K562 (cell line): ENCODE results near the gene RPH3AL. TPM values are rescaled to one million over a fixed set of nuclear protein-coding genes. Genes with fewer than 3 reads are reported as not detected.

ENCODE experiments used
- ATAC-seq: fragments of 200-7000 bp; cut with Tn5 transposase; 3 replicates; pipeline ENCODE4 v1.9.1; 2020; ENCODE audit warnings: moderate library complexity
- BruUV-seq: library from RNA; stranded (reverse); fragments of 400-500 nt; replicated peaks from 2 replicates; lab custom pipeline; 2021; lab: Mats Ljungman, UMichigan
- CTCF ChIA-PET: fragments of 300-600 bp; formaldehyde crosslinking; extraction: SDS; loops from one replicate; lab custom pipeline; 2021; ENCODE audit warnings: low intra/inter-chr PET ratio; lab: Yijun Ruan, JAX
- POLR2A ChIA-PET: fragments of 300-600, 350-650 bp; sonication (Branson Sonifier 250); formaldehyde crosslinking; extraction: SDS; loops from one replicate; lab custom pipeline; 2021; ENCODE audit warnings: antibody characterized with exemption, inconsistent platforms; lab: Yijun Ruan, JAX
- DNase-seq, 4 experiments: peaks; one replicate each; pipeline versions ENCODE4 v3.0.0 to v3.0.0-alpha.2; 2011 to 2018; ENCODE audit warnings: low spot score in 3 of 4, mixed read lengths in 3 of 4; ENCODE audit errors: extremely low read depth in 1 of 4
- FAIRE-seq: peaks from 2 replicates; lab custom pipeline; 2011; peaks lifted over from hg19 to GRCh38; lab: Jason Lieb, UNC
- H2AFZ ChIP-seq: 2 replicates; pipeline ENCODE4 v1.6.0; 2011; ENCODE audit warnings: low read depth, low read length, control low read depth, inconsistent platforms
- H3K27ac ChIP-seq: fragments of 200-600 bp; 3 replicates; pipeline ENCODE4 v1.8.0; 2011; ENCODE audit warnings: low read depth, mild to moderate bottlenecking, control low read depth, inconsistent platforms, low read length, moderate library complexity, mixed read lengths; ENCODE audit errors: extremely low read depth
- H3K27me3 ChIP-seq, 2 experiments: fragments of 300-600 bp in 1 of 2; 2 replicates in 1 of 2; 3 replicates in 1 of 2; pipeline versions ENCODE4 v1.6.0 to v1.8.0; 2011; ENCODE audit warnings: inconsistent platforms in 2 of 2, low read length in 2 of 2, mild to moderate bottlenecking in 1 of 2, mixed read lengths in 1 of 2, moderate library complexity in 1 of 2; ENCODE audit not compliant: control insufficient read depth in 2 of 2, insufficient read depth in 2 of 2
- H3K36me3 ChIP-seq: fragments of 300-600 bp; 3 replicates; pipeline ENCODE4 v1.8.0; 2011; ENCODE audit warnings: mild to moderate bottlenecking, low read length, inconsistent platforms; ENCODE audit not compliant: control insufficient read depth, insufficient read depth
- H3K4me1 ChIP-seq, 2 experiments: fragments of 200-600 bp in 1 of 2; replicated peaks in 1 of 2; 2 replicates in 1 of 2; 3 replicates in 1 of 2; pipeline versions ENCODE4 v1.5.1 to v1.8.0; 2011; ENCODE audit warnings: inconsistent platforms in 2 of 2, low read length in 2 of 2, mild to moderate bottlenecking in 1 of 2, mixed read lengths in 1 of 2, moderate library complexity in 1 of 2; ENCODE audit not compliant: control insufficient read depth in 2 of 2, insufficient read depth in 2 of 2
- H3K4me2 ChIP-seq: 2 replicates; pipeline ENCODE4 v1.6.1; 2011; ENCODE audit warnings: low read length, control low read depth, inconsistent platforms, mixed read lengths; ENCODE audit not compliant: insufficient read depth
- H3K4me3 ChIP-seq: fragments of 200-600 bp; sonication (generic), shearing (Covaris generic); 2 replicates; pipeline ENCODE4 v1.5.1; 2016; ENCODE audit warnings: control low read depth, inconsistent platforms
- H3K79me2 ChIP-seq: fragments of 200-600 bp; 3 replicates; pipeline ENCODE4 v1.8.0; 2011; ENCODE audit warnings: low read length, inconsistent platforms; ENCODE audit not compliant: control insufficient read depth, insufficient read depth
- H3K9ac ChIP-seq, 2 experiments: 2 replicates each; pipeline versions ENCODE4 v1.6.0 to v1.6.1; 2011; ENCODE audit warnings: low read depth in 2 of 2, low read length in 2 of 2, control low read depth in 1 of 2, inconsistent platforms in 1 of 2, mild to moderate bottlenecking in 1 of 2, mixed read lengths in 1 of 2; ENCODE audit not compliant: insufficient read depth in 1 of 2
- H3K9me1 ChIP-seq: one replicate; pipeline ENCODE4 v1.6.0; 2011; ENCODE audit warnings: inconsistent platforms, mild to moderate bottlenecking, low read length, moderate library complexity; ENCODE audit not compliant: control insufficient read depth, insufficient read depth
- H3K9me3 ChIP-seq: replicated peaks from 2 replicates; pipeline ENCODE4 v1.5.1; 2011; ENCODE audit warnings: low read depth, low read length, inconsistent platforms; ENCODE audit not compliant: control insufficient read depth, insufficient read depth
- H4K20me1 ChIP-seq: replicated peaks from 2 replicates; pipeline ENCODE4 v1.6.1; 2011; ENCODE audit warnings: low read length, inconsistent platforms, mixed read lengths; ENCODE audit not compliant: control insufficient read depth, insufficient read depth
- GMEB1 ChIP-seq: fragments of 250-450 bp; sonication (Bioruptor Pico); IDR thresholded peaks from 2 replicates; pipeline ENCODE4 v1.4.0; 2020; ENCODE audit warnings: mild to moderate bottlenecking
- NFXL1 ChIP-seq: fragments of 450-650 bp; formaldehyde crosslinking; IDR thresholded peaks from 2 replicates; pipeline ENCODE4 v1.4.0; 2021; ENCODE audit warnings: mild to moderate bottlenecking
- SAP30 ChIP-seq: fragments of 200-600 bp; sonication (generic); IDR thresholded peaks from 2 replicates; pipeline ENCODE4 v1.6.1; 2012; ENCODE audit warnings: borderline replicate concordance, low read depth, mild to moderate bottlenecking, moderate library complexity, low read length, control low read depth, inconsistent platforms; ENCODE audit not compliant: insufficient read depth, poor library complexity, severe bottlenecking
- SRSF7 ChIP-seq: fragments of 200-400 bp; formaldehyde crosslinking; optimal IDR thresholded peaks from 2 replicates; pipeline ENCODE3; 2017; ENCODE audit warnings: mild to moderate bottlenecking, low read depth, low read length
- ZKSCAN3 ChIP-seq: fragments of 250-450 bp; sonication (Bioruptor Pico); IDR thresholded peaks from 2 replicates; pipeline ENCODE4 v1.4.0; 2020
- whole genome bisulfite sequencing: fragments of 100-300 bp; shearing (Covaris generic); methylation state at CpG from one replicate; pipeline ENCODE4 v1.1.6; 2016; ENCODE audit warnings: low coverage, mixed read lengths; ENCODE audit not compliant: insufficient coverage; ENCODE audit errors: missing lambda C conversion rate; 5-methylcytosine and 5-hydroxymethylcytosine counted together
- in situ Hi-C: fragments of 300-500 bp; cut with MboI; formaldehyde crosslinking; loops from 4 replicates; pipeline ENCODE4 v1.15.0; 2018; ENCODE audit warnings: inconsistent platforms, mixed read lengths
- intact Hi-C: fragments of 100-400 bp; cut with micrococcal nuclease; formaldehyde crosslinking; loops from 2 replicates; pipeline ENCODE4 v1.14.2; 2022
- polyA plus RNA-seq, 8 experiments: library from polyadenylated mRNA; depleted of rRNA in 4 of 8; stranded (reverse) in 5 of 8; unstranded in 3 of 8; fragments of >200 nt; fragmentation: Nextera tagmentation in 2 of 8; fragmentation: Illumina TruSeq in 1 of 8; extraction: Ambion mirVana in 2 of 8; extraction: Trizol in 1 of 8; gene quantifications; 2 replicates each; pipeline versions ENCODE4 v1.2.1 to v1.2.3, GENCODE V29; 2011 to 2014; ENCODE audit warnings: inconsistent platforms in 1 of 8, missing spikeins in 1 of 8
- total RNA-seq, 7 experiments: library from RNA; depleted of rRNA in 6 of 7; stranded (reverse); fragments of >200 nt in 6 of 7; fragmentation: Illumina TruSeq in 2 of 7; extraction: Trizol in 2 of 7; gene quantifications; 2 replicates each; pipeline versions ENCODE4 v1.2.1 to v1.2.3, GENCODE V29; 2011 to 2021; ENCODE audit warnings: low replicate concordance in 1 of 7

Gene RPH3AL
- total and polyA plus RNA-seq, 9 of the 15 experiments (the other 6 are each of a cell fraction or from before 2014, with no cell fraction given) = 0.18 to 1.7 (median 0.39) TPM

GRCh38 chr17:354651-355556 is 2.3 kb upstream of the RPH3AL start:
- Histone ChIP-seq H3K4me2 (no peak overlapping the region), H3K27ac (no peak overlapping the region), H3K36me3 (no peaks in the 10 kb centered on the region), H3K9me1 (no peaks in the 10 kb centered on the region), H3K4me1 (no peaks in the 10 kb centered on the region), H3K79me2 (no peaks in the 10 kb centered on the region), H3K9me3 (no peaks in the 10 kb centered on the region), H2AFZ (no peak overlapping the region), H3K27me3 (peaks cover 0 to 16% of the 10 kb centered on the region in 2 experiments; a peak in 2 of 5 replicates), H3K4me3 (no peak overlapping the region), H3K9ac (no peak overlapping the region), H4K20me1 (no peaks in the 10 kb centered on the region)
- CTCF ChIA-PET = no interaction called here
- intact Hi-C loops (no loop called here), in situ Hi-C loops (no loop called here)
- DNase-seq = no peak
- no peak for TF ChIP-seq SAP30
- no peak for TF ChIP-seq NFXL1
- no peak for TF ChIP-seq ZKSCAN3 (CRISPR knock-in tag)
- no peak for TF ChIP-seq SRSF7
- TF ChIP-seq GMEB1 (CRISPR knock-in tag) = no peak
- POLR2A ChIA-PET = no interaction called here
- no peak for ATAC-seq
- FAIRE-seq = no peak
- WGBS = 11% methylated on average over 16 of the region's 19 CpGs
- no TSS peak for BruUV-seq
